Measurements from ENCODE around the gene GSDMA.

- no peak for TF ChIP-seq POLR2A (IDR thresholded peaks at IDR 0.05)
- no peak for TF ChIP-seq CTCF (IDR thresholded peaks at IDR 0.05)
Observed at GRCh38 chr17:39916918-39917317, 45.9 kb upstream of the GSDMA start.
